Common myeloid progenitor, CD34-positive (primary cell): ENCODE measurements around the gene KHDRBS2. TPM values are rescaled to one million over a fixed set of nuclear protein-coding genes. Genes with fewer than 3 reads are reported as not detected.
A peak's percentile ranks its signal among the peaks of the same experiment; 100 is the strongest.

ENCODE experiments used
- CTCF ChIA-PET: fragments of 350-600 bp; sonication (Branson Sonifier 250); formaldehyde crosslinking; loops from one replicate; lab custom pipeline; 2021; ENCODE audit warnings: antibody characterized with exemption; lab: Charles Lee
- POLR2A ChIA-PET: fragments of 350-600 bp; sonication (Branson Sonifier 250); formaldehyde crosslinking; loops from one replicate; lab custom pipeline; 2021; ENCODE audit warnings: antibody characterized with exemption; lab: Charles Lee
- DNase-seq, 3 donors: peaks; one replicate each; pipeline versions ENCODE4 v3.0.0 to v3.0.0-alpha.2; 2013
- H3K27ac ChIP-seq, 2 experiments: 1 replicate in 1 of 2; 2 replicates in 1 of 2; pipeline ENCODE4 v1.7.0; 2013; ENCODE audit warnings: inconsistent platforms in 2 of 2, low read length in 2 of 2, mild to moderate bottlenecking in 2 of 2, low read depth in 1 of 2, moderate library complexity in 1 of 2; ENCODE audit not compliant: severe bottlenecking in 2 of 2, insufficient read depth in 1 of 2, poor library complexity in 1 of 2
- H3K27me3 ChIP-seq, 5 experiments: replicated peaks in 2 of 5; 1 replicate in 3 of 5; 2 replicates in 2 of 5; pipeline versions ENCODE4 v1.6.1 to v1.7.0; 2013; ENCODE audit warnings: low read length in 4 of 5, mild to moderate bottlenecking in 2 of 5, moderate library complexity in 2 of 5, inconsistent platforms in 1 of 5; ENCODE audit not compliant: insufficient read depth in 5 of 5, control insufficient read depth in 4 of 5
- H3K36me3 ChIP-seq, 4 experiments: 1 replicate in 2 of 4; 2 replicates in 2 of 4; pipeline versions ENCODE4 v1.6.1 to v1.7.0; 2013; ENCODE audit warnings: low read length in 3 of 4, control low read depth in 1 of 4, mild to moderate bottlenecking in 1 of 4; ENCODE audit not compliant: control insufficient read depth in 4 of 4, insufficient read depth in 4 of 4
- H3K4me1 ChIP-seq, 4 experiments: 1 replicate in 3 of 4; 2 replicates in 1 of 4; pipeline versions ENCODE4 v1.6.1 to v1.7.1; 2013; ENCODE audit warnings: low read length in 3 of 4, mild to moderate bottlenecking in 3 of 4, control low read depth in 1 of 4, inconsistent platforms in 1 of 4, moderate library complexity in 1 of 4; ENCODE audit not compliant: control insufficient read depth in 4 of 4, insufficient read depth in 4 of 4; ENCODE audit errors: control extremely low read depth in 1 of 4
- H3K4me3 ChIP-seq, 7 experiments: 1 replicate in 4 of 7; 2 replicates in 3 of 7; pipeline versions ENCODE4 v1.5.1 to v1.7.0; 2013; ENCODE audit warnings: mild to moderate bottlenecking in 7 of 7, low read length in 6 of 7, moderate library complexity in 6 of 7, inconsistent platforms in 2 of 7, low read depth in 2 of 7, control low read depth in 1 of 7; ENCODE audit not compliant: insufficient read depth in 4 of 7, control insufficient read depth in 1 of 7; ENCODE audit errors: extremely low read depth in 1 of 7
- H3K9me3 ChIP-seq, 5 experiments: 1 replicate in 4 of 5; 2 replicates in 1 of 5; pipeline versions ENCODE4 v1.6.1 to v1.7.1; 2013; ENCODE audit warnings: low read length in 4 of 5, mild to moderate bottlenecking in 2 of 5, inconsistent platforms in 1 of 5, low read depth in 1 of 5, moderate library complexity in 1 of 5; ENCODE audit not compliant: control insufficient read depth in 4 of 5, insufficient read depth in 2 of 5; ENCODE audit errors: control extremely low read depth in 1 of 5
- WGBS: methylation state at CpG from one replicate; pipeline ENCODE4 v1.1.5; 2013; ENCODE audit not compliant: insufficient coverage; 5-methylcytosine and 5-hydroxymethylcytosine counted together
- polyA plus RNA-seq: library from polyadenylated mRNA; unstranded; fragments of 120-200 nt; gene quantifications from one replicate; pipeline ENCODE4 v1.2.1, GENCODE V29; 2013

The KHDRBS2 gene
- polyA plus RNA-seq: 3.7 TPM

DNA sequence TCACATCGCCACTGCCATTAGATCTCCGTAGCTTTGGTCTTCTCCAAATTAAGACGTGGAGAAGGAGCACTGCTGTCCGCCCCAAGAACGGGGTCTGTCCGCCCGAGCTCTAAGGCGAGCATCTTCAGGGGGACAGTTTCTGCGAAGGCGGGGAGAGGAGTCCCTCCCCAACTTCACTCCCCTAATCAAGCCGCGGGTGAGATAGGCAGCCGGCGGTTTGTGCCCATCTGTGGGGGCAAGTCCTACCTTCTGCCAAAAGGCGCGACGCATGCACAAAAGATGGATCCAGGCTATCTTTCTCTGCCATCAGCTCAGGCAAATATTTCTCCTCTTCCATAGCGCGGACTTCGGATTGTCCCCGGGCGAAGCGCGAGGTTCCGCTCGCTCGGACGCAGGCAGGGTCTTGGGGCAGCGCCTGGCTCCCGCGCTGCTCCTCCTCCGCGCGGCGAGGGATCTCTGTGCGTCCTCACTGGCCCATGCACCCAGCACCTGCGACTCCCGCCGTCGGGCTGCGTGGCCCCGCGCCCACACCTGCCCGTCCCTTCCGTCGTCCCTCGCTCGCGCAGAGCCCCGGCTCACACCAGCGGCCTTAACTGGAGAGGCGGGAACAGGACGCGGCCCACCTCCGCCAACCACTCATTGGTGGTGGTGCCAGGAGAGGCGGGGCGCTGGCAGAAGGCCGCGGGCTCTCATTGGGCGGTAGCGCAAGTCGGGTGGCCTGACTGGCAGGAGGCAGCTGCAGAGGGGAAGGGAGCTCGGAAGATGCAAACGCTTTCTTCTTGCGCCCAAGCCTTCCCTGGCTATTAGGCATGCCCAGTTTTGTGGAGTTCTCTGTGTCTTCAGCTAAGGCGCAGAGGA is at the start of gene KHDRBS2:
TSS of gene KHDRBS2 (minus strand) at position 614 of the 858 bp plus-strand sequence.
- Histone ChIP-seq H3K27me3 (no peaks in the 10 kb centered on the region), H3K36me3 (no peaks in the 10 kb centered on the region), H3K4me1 (peaks cover 3 to 15% (median 13%) of the 10 kb centered on the region in 4 experiments), H3K27ac (no peak within 1 kb of the TSS), H3K9me3 (no peaks in the 10 kb centered on the region), H3K4me3 (peak within 1 kb of the TSS; percentile 56 to 89 (median 81))
- DNase-seq: peak; percentile 90 to 94 (median 94)
- POLR2A ChIA-PET: no interaction called here
- WGBS: 0% methylated on average over 59 of the region's 66 CpGs
- CTCF ChIA-PET: interaction anchor here (1.1 to 2.7 kb wide), 3 partner anchors 9 to 476 kb away, joined by 3 to 11 read pairs (median 8); no protein-coding TSS in a partner anchor

DNA sequence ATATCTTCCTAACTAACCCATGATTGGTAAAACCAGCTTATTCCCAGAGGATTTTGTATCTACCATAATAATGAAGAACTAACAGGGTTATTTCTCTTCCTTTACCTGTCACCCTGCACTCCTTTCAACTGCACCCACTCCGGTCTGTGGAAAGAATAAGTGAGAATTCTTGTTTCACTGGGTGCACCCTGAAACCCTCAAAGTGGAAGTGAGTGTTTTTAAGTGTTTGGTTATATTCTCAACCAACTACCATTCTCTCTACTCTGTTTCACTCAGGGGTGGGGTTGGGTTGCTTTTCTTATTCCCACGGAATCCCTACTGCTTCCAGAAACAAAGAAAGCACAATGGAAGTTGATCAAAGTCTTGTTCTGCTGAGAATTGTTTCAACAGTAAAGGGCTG is 42.6 kb upstream of the KHDRBS2 start:
- peaks cover 0 to 2% (median 0%) of the 10 kb centered on the region in 4 experiments for H3K4me1 ChIP-seq
- H3K9me3 ChIP-seq: peaks cover 0 to 5% (median 4%) of the 10 kb centered on the region in 5 experiments
- no peaks in the 10 kb centered on the region for H3K27me3 ChIP-seq
- WGBS: no CpG with 5 or more reads among the region's 2 CpGs
- CTCF ChIA-PET: no interaction called here
- no peak for DNase-seq
- no peaks in the 10 kb centered on the region for H3K36me3 ChIP-seq
- H3K27ac ChIP-seq: no peak overlapping the region
- POLR2A ChIA-PET: no interaction called here
- no peak overlapping the region for H3K4me3 ChIP-seq

DNA sequence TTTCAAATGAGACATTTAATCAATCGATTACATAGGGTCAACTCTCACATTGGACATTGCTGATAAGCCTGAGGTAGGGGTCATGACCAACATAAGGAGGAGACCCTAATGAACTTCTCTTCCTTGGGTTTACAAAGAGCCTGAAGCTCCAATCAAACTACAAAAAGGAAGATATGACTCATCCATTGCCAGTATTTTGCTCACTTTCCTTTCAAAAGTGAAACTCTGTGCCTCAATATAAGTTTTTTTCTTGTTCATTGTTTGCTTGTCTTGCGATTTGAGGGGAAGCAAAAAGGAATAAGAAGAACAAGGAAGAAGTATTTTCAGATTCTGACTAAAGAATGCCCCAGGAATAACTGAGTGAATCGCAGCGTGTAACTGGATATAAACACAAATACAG is 38.8 kb upstream of the KHDRBS2 start:
- no peaks in the 10 kb centered on the region for H3K36me3 ChIP-seq
- H3K27me3 ChIP-seq: no peaks in the 10 kb centered on the region
- peak overlapping the region in 1 of 7 experiments; percentile 42 for H3K4me3 ChIP-seq
- peaks cover 0 to 2% (median 0%) of the 10 kb centered on the region in 4 experiments for H3K4me1 ChIP-seq
- no peak overlapping the region for H3K27ac ChIP-seq
- H3K9me3 ChIP-seq: no peaks in the 10 kb centered on the region
- DNase-seq: peak; percentile 2 to 67 (median 58)
- POLR2A ChIA-PET: no interaction called here
- no CpG with 5 or more reads among the region's 4 CpGs for WGBS
- CTCF ChIA-PET: no interaction called here

DNA sequence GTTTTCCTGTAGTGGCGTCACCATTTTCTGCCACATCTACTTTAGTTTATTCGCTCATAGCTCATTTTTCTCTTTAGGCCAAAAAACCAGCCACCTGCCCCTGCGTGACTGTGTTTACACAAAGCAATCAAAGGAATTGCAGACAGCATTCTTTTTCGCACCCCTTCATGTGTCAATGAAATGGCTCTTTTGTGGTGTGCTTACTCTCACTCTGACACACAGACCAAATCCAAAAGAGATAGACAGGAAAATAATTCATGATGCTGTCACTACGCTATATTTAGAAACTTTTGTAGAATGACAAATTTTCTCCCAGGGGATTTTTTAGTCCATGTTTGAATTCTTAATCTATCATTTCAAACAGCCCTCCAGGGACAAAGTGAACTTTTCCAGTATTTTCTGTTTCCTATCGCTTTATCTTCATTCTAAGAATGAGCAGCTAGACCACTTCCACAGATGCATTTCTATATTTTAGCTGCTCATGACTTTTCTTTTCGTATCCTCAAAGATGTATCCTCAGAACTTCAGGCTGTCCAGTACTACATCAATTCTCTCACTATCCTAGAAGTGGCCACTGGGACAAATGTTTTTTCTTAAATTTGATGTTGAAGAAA is 37.9 kb upstream of the KHDRBS2 start:
- Histone ChIP-seq H3K4me3 (no peak overlapping the region), H3K36me3 (no peaks in the 10 kb centered on the region), H3K9me3 (no peaks in the 10 kb centered on the region), H3K27ac (no peak overlapping the region), H3K4me1 (peaks cover 0 to 2% (median 0%) of the 10 kb centered on the region in 4 experiments), H3K27me3 (no peaks in the 10 kb centered on the region)
- ChIA-PET POLR2A (no interaction called here), CTCF (no interaction called here)
- 100% methylated on average over 3 of the region's 7 CpGs for WGBS
- no peak for DNase-seq

DNA sequence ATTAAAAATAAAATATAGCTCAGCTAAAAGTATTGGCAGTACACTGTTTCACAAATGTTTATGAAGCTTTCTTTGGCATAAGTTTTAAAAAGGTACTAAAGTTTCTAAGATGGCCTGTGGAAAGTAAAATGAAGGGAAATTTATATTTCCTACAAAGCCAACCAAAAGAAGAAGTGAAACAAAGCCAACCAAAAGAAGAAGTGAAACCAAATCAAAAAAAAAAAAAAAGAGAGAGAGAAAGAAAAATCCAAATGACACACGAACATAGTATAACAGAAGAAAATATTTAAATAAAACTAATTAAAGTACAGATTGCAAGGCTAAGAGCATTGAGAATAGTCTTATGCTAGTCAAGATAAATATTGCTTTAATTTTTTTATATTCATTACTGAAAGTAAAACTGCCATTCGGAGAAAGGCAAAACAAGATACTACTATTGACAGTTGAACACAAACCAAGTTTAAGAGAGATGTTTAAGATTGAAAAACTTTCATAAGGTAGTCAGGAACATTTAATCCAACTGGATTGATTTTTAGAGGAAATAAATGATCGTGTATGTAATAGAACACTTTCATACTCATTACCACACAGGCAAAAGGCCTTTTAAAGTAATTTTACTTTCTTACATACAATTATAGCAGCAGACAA is 12.8 kb upstream of the KHDRBS2 start:
- no CpG with 5 or more reads among the region's 3 CpGs for WGBS
- POLR2A ChIA-PET: no interaction called here

DNA sequence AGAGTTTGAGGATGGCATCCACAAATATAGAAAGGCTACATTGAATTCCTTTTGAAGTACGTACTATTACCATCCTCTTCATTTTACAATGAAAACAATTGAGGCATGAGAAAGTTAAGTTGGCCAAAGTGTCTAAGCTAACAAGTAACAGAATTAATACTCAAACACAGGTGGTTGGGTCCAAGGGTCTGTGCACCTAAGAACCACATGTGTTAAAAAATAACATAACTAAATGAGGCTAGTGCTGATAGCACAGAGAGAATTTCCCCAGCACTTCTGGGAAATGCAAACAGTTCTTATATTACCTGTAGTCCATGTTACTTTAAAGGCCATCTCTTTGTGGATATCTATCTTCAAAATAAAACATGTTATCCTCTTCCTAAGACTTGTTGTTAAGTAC is 10.5 kb upstream of the KHDRBS2 start:
- Histone ChIP-seq H3K4me3 (no peak overlapping the region), H3K27me3 (no peaks in the 10 kb centered on the region), H3K36me3 (no peaks in the 10 kb centered on the region), H3K4me1 (no peaks in the 10 kb centered on the region), H3K27ac (no peak overlapping the region), H3K9me3 (peaks cover 0 to 5% (median 0%) of the 10 kb centered on the region in 5 experiments)
- no peak for DNase-seq
- ChIA-PET POLR2A (no interaction called here), CTCF (no interaction called here)
- WGBS: no CpG with 5 or more reads among the region's 1 CpG

More for the DNA sequence above, 12.8 kb upstream of the KHDRBS2 start:
- CTCF ChIA-PET: interaction anchor here (1.1 kb wide), 1 partner anchor 14 kb away, joined by 3 read pairs; no protein-coding TSS in a partner anchor
- peak overlapping the region in 2 of 7 experiments; percentile 49 to 65 for H3K4me3 ChIP-seq
- H3K27me3 ChIP-seq: no peaks in the 10 kb centered on the region
- H3K27ac ChIP-seq: no peak overlapping the region
- H3K9me3 ChIP-seq: peaks cover 0 to 5% (median 0%) of the 10 kb centered on the region in 5 experiments
- no peaks in the 10 kb centered on the region for H3K4me1 ChIP-seq
- peak; percentile 9 to 54 (median 41) for DNase-seq
- H3K36me3 ChIP-seq: no peaks in the 10 kb centered on the region
